HepG2 (cell line): ENCODE data around the gene SPSB2. TPM values are rescaled to one million over a fixed set of nuclear protein-coding genes. Genes with fewer than 3 reads are reported as not detected.

ENCODE experiments used
- ATRX ChIP-seq: sonication (generic); formaldehyde crosslinking; IDR thresholded peaks from 2 replicates; pipeline ENCODE4 v1.4.0; 2020; ENCODE audit warnings: missing genetic modification reagents, borderline replicate concordance
- BCL6 ChIP-seq: IDR thresholded peaks from 2 replicates; pipeline ENCODE4 v1.6.1; 2016; ENCODE audit warnings: missing genetic modification reagents, missing compliant biosample characterization
- CSRNP1 ChIP-seq: sonication (generic); formaldehyde crosslinking; IDR thresholded peaks from 2 replicates; pipeline ENCODE4 v1.8.1; 2023; ENCODE audit warnings: mild to moderate bottlenecking, missing genetic modification reagents
- FOXK2 ChIP-seq: fragments of 450-650 bp; IDR thresholded peaks from 2 replicates; pipeline ENCODE4 v1.6.1; 2016
- FOXP1 ChIP-seq, 2 experiments: fragments of 450-650 bp in 1 of 2; IDR thresholded peaks; 2 replicates each; pipeline ENCODE4 v1.6.1; 2017 to 2018; ENCODE audit warnings: antibody characterized with exemption in 1 of 2
- ISX ChIP-seq: sonication (generic); formaldehyde crosslinking; conservative IDR thresholded peaks from 2 replicates; pipeline ENCODE4 v1.5.0; 2020; ENCODE audit warnings: missing genetic modification reagents
- MTF1 ChIP-seq: sonication (generic); formaldehyde crosslinking; IDR thresholded peaks from 2 replicates; pipeline ENCODE4 v1.5.0; 2020; ENCODE audit warnings: missing genetic modification reagents
- PHF20 ChIP-seq: sonication (generic); formaldehyde crosslinking; IDR thresholded peaks from 2 replicates; pipeline ENCODE4 v1.5.0; 2020; ENCODE audit warnings: mild to moderate bottlenecking, missing genetic modification reagents
- PRDM10 ChIP-seq: sonication (generic); formaldehyde crosslinking; IDR thresholded peaks from 2 replicates; pipeline ENCODE4 v1.4.0; 2020; ENCODE audit warnings: low read depth, missing genetic modification reagents
- SMC3 ChIP-seq: IDR thresholded peaks from 2 replicates; pipeline ENCODE4 v1.6.1; 2011; ENCODE audit warnings: low read length, improper control_type of control experiment
- ZBTB37 ChIP-seq: sonication (generic); formaldehyde crosslinking; IDR thresholded peaks from 2 replicates; pipeline ENCODE4 v1.4.0; 2020; ENCODE audit warnings: mild to moderate bottlenecking, missing genetic modification reagents
- ZNF142 ChIP-seq: sonication (generic); formaldehyde crosslinking; IDR thresholded peaks from 2 replicates; pipeline ENCODE4 v1.4.0; 2020; ENCODE audit warnings: missing genetic modification reagents
- ZNF24 ChIP-seq: fragments of 450-650 bp; IDR thresholded peaks from 2 replicates; pipeline ENCODE4 v1.6.1; 2017; ENCODE audit warnings: antibody characterized with exemption, mild to moderate bottlenecking
- ZNF263 ChIP-seq: sonication (generic); formaldehyde crosslinking; IDR thresholded peaks from 2 replicates; pipeline ENCODE4 v1.4.0; 2020; ENCODE audit warnings: missing genetic modification reagents
- ZNF350 ChIP-seq: sonication (generic); formaldehyde crosslinking; IDR thresholded peaks from 2 replicates; pipeline ENCODE4 v1.4.0; 2020; ENCODE audit warnings: mild to moderate bottlenecking, low read depth, missing genetic modification reagents, borderline replicate concordance
- ZNF652 ChIP-seq: IDR thresholded peaks from 2 replicates; pipeline ENCODE4 v1.6.1; 2016; ENCODE audit warnings: low read depth, borderline replicate concordance
- ZSCAN30 ChIP-seq: sonication (generic); formaldehyde crosslinking; IDR thresholded peaks from 2 replicates; pipeline ENCODE4 v1.5.0; 2020; ENCODE audit warnings: mild to moderate bottlenecking, missing genetic modification reagents
- polyA plus RNA-seq, 8 experiments: library from polyadenylated mRNA; depleted of rRNA in 3 of 8; stranded (reverse) in 7 of 8; unstranded in 1 of 8; fragments of >200 nt; fragmentation: Illumina TruSeq in 4 of 8; extraction: Trizol in 4 of 8; gene quantifications; 2 replicates each; pipeline versions ENCODE4 v1.2.1 to v1.2.3, GENCODE V29; 2011 to 2016; ENCODE audit warnings: low read depth in 4 of 8, missing spikeins in 1 of 8, mixed read lengths in 1 of 8; ENCODE audit not compliant: insufficient read depth in 1 of 8
- total RNA-seq, 5 experiments: library from RNA; depleted of rRNA; stranded (reverse); fragments of >200 nt; fragmentation: Illumina TruSeq; extraction: Trizol; gene quantifications; 2 replicates each; pipeline ENCODE4 v1.2.3, GENCODE V29; 2016; ENCODE audit warnings: low read depth in 1 of 5

The SPSB2 gene
- total and polyA plus RNA-seq, 2 of the 13 experiments (the other 11 are each of a cell fraction or from before 2014, with no cell fraction given) = 2.0 to 6.2 TPM

- TF ChIP-seq PRDM10 (CRISPR knock-in tag) (no peak), PHF20 (CRISPR knock-in tag) (peak; percentile 44), FOXK2 (no peak), ZSCAN30 (CRISPR knock-in tag) (no peak), ZNF142 (CRISPR knock-in tag) (no peak), ZNF24 (no peak), CSRNP1 (CRISPR knock-in tag) (peak; percentile 62; the same call in 1 of the 2 replicates), ZBTB37 (CRISPR knock-in tag) (peak; percentile 48; the same call in 1 of the 2 replicates), ZNF652 (CRISPR knock-in tag) (no peak), ZNF263 (no peak), BCL6 (CRISPR knock-in tag) (no peak), ATRX (CRISPR knock-in tag) (no peak), ZNF350 (CRISPR knock-in tag) (peak; percentile 66; the same call in 1 of the 2 replicates), MTF1 (CRISPR knock-in tag) (no peak), ISX (CRISPR knock-in tag) (no peak), SMC3 (no peak), FOXP1 (IDR thresholded peaks at IDR 0.05) (no peak), FOXP1 (CRISPR knock-in tag; IDR thresholded peaks at IDR 0.05) (0 out of 2 replicates have a peak, but pooled peaks have one; percentile 9)
Observed at GRCh38 chr12:6828781-6829535, 44.1 kb downstream of the SPSB2 start (continued).
